Testis (tissue), 2 donors: Measurements from ENCODE around the gene RETSAT.

ENCODE experiments used
- CTCF ChIP-seq, 3 experiments: fragments of 450-650 bp in 2 of 3; fragments of 200-600 bp in 1 of 3; sonication (generic) in 1 of 3; IDR thresholded peaks; one replicate each; pipeline ENCODE4 v1.5.1; 2016 to 2019; ENCODE audit warnings: antibody characterized with exemption in 3 of 3, mild to moderate bottlenecking in 2 of 3, moderate library complexity in 1 of 3
- POLR2A ChIP-seq: fragments of 450-650 bp; IDR thresholded peaks from one replicate; pipeline ENCODE4 v1.6.1; 2017; ENCODE audit warnings: antibody characterized with exemption, mild to moderate bottlenecking, moderate library complexity

- no peak for TF ChIP-seq CTCF (IDR thresholded peaks at IDR 0.05)
- no peak for TF ChIP-seq POLR2A
Observed at GRCh38 chr2:85357736-85358135, 3.4 kb upstream of the RETSAT start.
